GM21381 (cell line): ENCODE results near the gene NTM.
"Not testable (repeated sequence)": the region's sequence is repeated elsewhere in the genome, so short reads cannot be mapped to it uniquely, and the experiment has no call there.

Experiments used
- ATAC-seq: cut with Tn5 transposase; IDR thresholded peaks from one replicate; pipeline ENCODE4 v1.9.1; 2021; ENCODE audit warnings: mild to moderate bottlenecking, moderate library complexity; ENCODE audit not compliant: unreplicated experiment

NTM gene

GRCh38 chr11:131491503-131491902, 121.1 kb downstream of the NTM start:
- ATAC-seq = no peak

DNA sequence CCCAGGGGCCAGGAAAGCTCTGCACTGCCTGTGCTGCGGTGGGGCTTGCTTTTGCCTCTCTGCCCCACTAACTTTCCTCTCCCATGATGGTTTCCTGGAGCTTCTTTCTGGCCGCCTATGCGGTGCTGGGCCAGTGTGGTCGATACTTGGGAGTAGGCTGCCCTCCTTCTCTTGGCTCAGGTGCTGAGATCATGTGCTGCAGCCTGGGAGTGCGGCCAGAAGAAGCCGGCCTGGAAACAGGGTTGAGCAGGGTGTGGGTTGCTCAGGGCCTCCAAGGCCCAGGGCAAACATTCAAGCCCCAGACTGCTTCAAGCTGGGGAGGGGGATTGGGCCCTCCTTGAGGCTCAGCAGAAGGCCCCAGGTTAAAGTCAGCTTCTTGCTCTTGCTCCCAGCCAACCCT, 125.0 kb downstream of the NTM start:
- no peak for ATAC-seq

DNA sequence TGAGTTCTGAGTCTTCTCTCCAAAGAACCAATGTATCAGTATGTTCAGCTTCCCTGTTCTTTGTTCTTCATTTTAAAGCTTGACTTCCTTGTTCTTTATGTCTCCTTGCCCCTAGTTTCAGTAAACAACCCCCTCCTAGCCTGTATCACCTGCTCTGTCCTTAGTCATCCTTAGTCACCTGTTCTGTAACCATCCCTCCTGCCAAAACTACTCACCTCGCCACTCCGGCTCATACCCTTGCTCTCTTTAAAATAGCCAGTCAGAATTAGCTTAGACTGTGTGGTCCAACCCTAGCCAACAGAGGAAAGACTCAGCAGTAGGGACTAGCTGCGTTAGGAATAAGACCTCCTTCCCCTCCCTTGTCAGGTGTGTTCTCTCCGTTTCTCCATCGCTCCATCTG, 127.3 kb downstream of the NTM start:
- ATAC-seq = not testable (repeated sequence)

- no peak for ATAC-seq
These were observed 128.3 kb downstream of the NTM start for GRCh38 chr11:131498631-131499160.

DNA sequence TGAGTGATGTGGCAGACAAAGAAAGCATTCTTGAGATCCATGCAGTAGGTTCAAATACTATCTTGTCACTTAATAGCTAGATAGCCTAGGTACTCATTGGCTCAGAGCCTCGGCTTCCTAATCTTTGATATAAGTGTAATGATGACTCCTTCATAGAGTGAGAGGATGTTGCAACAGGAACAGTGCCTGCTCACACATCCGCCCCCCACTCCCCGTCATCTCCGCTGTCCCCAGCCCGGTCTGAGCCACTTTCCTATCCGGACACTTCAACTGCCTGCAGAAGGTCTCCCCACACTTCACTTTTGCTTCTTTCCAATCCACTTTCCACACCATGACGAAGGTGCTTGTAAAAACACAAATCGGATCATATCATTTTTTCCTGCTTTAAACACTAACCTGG, 128.8 kb downstream of the NTM start:
- no peak for ATAC-seq

DNA sequence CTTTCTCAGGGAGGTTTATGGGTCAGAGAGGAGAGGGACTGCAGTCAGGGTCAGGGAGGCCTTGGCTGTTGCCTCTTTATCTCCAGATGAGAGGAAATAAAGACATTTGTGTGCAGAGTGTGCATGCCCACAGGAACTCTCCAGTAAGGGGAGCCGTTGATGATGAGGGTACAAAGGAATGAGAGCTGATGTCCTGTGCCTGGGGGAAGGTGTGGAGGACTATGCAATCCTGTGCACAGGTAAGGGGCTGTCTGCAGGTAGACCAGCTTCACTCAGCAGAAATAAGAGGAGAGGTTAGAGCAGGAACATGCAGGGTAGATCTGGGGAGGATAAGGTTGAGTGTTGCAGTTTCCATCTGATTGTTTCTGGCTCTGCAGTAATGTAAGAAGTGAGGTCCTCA, 132.6 kb downstream of the NTM start:
- ATAC-seq = no peak

DNA sequence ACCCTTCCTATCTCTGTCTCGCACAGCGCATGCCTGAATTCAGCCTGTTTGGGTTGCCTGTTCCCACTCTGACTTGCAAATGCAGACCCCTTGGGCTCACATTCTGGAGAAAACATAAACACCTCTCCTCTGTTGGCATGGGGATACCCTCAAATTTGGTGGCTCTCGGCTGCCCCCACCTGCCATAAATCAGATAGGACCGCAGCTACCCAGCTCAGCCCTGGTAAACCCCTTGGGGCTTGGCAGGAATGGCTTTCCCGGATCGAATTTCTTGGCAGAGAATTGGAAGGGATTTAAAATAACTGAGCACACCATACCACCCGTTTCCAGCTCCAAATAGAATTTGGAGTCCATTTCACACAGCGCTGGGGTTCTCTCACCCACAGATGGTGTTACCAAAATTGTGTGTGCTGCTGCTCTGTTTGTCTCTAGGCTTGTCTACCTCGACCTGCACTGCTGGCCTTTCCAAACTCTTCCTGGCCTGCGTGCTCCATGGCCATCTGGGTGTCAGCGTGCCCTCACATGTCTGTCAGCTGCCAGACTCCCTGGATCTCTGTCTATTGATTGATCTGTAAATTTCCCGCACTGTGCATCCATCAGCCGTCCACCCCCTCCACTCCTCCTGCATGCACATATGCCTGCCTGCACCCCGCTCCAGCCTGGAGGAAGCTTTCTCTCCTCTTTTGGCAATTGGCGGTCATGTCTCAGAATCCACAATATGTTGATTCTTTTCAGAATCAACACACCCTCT, 134.0 kb downstream of the NTM start:
- no peak for ATAC-seq

DNA sequence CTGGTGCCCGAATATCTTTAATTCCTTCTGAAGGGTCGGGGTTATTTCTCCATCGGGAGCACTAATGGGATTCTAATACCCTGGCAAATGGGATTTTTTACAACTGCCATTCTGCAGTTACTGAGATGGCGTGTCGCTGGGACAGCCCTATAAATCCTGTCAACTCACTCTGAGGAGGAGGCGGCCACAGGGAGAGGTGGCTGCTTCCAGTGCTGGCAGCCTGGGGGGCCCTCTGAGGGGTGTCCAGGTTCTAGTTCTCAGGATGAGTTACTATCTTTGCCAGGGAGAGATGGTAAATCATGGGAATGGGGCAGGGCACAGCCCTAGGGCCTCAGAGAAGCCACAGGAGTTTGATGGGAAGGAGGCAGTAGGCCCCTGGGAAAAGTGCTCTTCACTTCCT, 135.9 kb downstream of the NTM start:
- no peak for ATAC-seq

DNA sequence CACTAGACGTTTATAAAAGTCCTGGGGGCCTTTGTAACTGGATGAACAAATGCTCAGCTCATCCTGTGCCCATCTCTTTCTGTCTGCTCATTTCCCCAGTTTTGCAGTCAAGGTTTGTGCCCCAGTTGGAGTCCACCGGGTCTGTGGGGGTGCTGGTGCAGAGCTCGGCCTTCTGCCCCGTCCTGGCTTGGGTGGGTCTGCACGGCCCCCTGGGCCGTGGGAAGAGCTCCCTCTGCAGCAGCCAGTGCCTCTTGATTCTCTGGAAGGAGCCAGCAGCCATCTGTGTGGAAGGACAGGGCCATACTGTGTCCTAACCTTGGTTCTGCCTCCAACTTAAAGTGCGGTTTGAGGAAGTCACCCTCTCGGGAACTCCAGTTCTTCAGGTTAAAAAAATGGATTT, 140.2 kb downstream of the NTM start:
- ATAC-seq = no peak

- ATAC-seq = no peak
These were observed 141.4 kb downstream of the NTM start for GRCh38 chr11:131511794-131512193.

DNA sequence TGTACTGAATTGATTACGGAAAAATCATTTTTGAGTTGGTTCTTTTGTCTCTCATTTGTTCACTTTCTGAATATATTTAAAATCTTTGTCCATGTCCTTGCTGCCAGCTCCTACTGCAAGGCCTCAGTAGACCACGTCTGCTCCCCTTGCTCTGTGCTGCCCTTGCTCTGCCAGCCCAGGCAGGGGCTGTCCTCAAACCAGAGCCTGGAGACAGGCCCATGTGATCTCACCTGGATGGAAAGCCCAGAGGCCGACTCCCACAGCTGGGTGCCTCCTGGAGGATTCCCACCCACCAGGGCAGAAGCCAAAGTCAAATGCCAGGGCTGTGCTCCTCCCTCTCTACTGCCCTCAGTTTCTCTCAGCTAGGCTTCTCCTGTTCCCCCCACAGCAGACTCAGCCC, 141.8 kb downstream of the NTM start:
- ATAC-seq = no peak

DNA sequence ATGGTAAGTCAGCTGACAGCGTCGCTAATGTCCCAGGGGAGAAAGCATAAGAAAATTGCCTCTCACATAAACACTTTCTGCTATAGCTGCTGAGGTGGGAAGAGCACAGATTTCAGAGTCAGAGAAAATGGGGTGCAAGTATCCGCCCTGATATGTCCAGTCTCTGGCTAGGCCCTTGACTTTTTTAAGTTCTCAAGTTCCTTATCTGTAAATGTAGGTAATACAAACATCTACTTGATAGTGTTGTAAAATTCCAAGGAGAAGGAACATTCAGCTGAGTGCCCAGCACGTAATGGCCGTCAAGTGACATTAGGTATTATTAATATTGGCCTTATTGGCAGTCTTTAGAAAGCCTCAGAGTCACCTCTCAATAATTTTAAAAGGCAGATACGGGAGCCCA, 143.6 kb downstream of the NTM start:
- no peak for ATAC-seq

DNA sequence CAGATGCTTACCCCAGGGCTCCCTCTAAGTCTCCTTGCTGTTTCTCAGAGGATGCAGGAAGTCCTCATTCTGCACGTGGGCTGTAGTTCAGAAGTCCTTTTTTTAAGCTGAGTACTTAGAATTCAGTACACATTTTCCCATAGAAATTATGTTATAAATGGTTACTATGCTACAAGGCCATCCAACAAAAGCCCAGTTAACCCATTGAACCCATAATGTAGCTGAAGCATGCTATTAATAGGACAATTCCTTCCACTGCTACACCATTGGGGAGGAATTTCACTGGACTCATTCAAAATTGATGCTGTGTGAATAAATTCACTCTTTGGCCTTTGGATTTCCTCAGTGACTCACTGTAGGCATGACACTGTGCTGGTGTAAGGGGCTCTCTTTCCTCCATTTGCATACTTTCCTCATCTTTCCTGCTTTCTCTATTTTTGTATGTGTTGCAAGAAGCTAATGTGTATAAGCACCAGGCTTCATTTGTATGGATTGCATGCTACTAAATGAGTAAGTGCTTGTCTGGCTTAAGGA, 148.0 kb downstream of the NTM start:
- no peak for ATAC-seq

GRCh38 chr11:131522851-131523250, 152.4 kb downstream of the NTM start:
- no peak for ATAC-seq

DNA sequence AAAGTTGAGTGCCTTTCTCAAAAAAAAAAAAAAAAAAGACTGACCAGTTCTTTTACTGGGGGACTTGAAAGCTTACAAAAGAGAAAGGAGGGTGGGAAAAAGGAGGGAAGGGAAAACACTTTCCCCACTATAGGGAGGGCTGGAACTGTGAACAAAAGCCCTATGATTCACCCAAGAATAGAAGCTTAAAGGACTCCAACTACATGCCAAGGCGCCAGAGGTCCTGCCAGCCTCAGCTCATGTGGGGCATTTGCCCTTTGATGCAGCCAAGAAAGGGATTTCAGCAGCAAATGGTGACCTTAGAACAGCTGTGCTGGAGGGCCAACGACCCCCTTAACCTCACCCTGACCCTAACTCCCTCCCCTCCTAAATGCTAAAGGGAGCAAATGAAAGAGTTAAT, 160.0 kb downstream of the NTM start:
- no peak for ATAC-seq

- no peak for ATAC-seq
These were observed 162.7 kb downstream of the NTM start for GRCh38 chr11:131533149-131533548.

- ATAC-seq = no peak
These were observed 163.6 kb downstream of the NTM start for GRCh38 chr11:131533998-131534397.

DNA sequence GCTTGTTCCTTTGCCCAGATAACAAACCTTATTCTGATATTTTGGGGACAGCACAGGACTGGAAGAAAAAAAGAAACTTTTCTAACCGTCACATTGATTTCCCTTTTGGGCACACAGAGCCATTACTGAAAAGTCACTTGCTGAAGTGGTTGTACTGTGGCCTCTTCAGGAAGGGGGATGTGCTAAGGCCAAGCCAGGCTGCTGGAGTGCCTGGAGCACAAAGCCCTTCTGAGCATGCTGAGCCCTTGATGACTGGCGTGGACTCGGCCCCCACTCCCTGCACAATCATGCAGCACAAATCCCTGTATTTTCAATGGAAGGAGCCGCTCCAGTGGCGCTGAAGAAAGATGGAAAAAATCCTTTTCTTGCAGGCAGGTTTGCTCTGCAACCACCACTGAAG, 164.2 kb downstream of the NTM start:
- no peak for ATAC-seq

GRCh38 chr11:131536159-131536558, 165.7 kb downstream of the NTM start:
- no peak for ATAC-seq

- no peak for ATAC-seq
These were observed 166.8 kb downstream of the NTM start for GRCh38 chr11:131537196-131537595.

GRCh38 chr11:131537748-131538147, 167.3 kb downstream of the NTM start:
- ATAC-seq = no peak

DNA sequence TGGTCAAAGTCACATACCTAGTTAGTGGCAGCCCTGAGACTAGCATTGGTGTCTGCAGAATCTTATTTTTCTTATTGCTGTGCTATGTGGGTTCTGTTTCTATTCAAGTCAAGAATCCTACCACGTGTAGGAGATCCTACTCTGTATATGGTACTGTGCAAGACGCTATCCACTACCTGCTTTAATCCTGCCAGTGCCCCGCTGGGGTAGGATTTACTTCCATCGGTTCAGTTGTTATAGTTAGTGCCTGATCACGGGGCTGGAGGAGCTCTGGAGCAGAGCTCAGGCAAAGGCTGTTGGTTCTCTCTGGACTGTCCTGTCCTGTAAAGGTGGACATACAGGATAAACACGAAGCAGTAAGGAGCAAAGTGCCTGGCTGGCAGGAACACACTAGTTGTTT, 167.9 kb downstream of the NTM start:
- no peak for ATAC-seq

- ATAC-seq = no peak
These were observed 170.3 kb downstream of the NTM start for GRCh38 chr11:131540676-131541075.
